Activated CD8-positive, alpha-beta memory T cell treated with anti-CD3 and anti-CD28 coated beads, Interleukin-2, amount 50 U/mL, for 48 hours (primary cell): ENCODE measurements around the gene CTIF.

Experiments used
- DNase-seq: peaks from one replicate; pipeline ENCODE4 v3.0.0-alpha.2; 2020

The CTIF gene

DNA sequence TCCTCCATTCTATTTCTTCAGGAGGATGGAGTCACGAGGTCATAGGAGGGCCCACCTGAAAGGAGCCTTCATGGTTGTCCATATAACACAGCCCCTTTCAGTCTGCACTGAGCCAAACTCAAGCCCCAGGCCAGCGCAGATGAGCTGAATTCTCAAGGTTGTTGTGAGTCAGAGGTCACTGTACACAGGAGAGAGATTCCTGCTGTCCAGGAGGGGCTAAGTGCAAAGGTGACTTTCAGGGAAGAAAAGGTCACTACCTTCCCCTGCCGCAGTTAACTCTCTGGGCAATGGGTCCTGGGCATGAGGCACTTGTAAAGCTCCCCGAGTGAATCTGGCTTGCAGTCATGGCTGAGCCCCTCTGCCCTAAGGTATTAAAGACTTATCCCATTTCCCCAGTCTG lies 150.7 kb downstream of the CTIF start:
- no peak for DNase-seq

DNA sequence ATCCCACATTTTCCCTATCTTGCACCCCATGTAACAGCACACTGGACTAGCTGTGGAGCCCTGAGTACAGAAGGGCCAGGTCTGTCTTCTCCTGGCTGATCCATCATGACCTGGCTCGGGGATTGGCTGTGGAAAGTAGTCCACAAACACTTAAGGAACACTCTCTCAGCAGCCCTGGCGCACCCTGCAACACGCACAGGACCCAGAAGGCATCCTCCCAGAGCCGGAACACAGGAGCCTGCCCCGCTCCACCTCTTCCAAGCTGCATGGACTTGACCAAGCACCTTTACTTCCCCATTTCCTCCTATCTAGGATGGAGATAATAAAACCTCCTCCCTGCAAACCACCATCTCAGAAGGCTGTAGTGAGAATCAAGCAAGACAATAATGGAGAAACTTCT lies 151.7 kb downstream of the CTIF start:
- no peak for DNase-seq

DNA sequence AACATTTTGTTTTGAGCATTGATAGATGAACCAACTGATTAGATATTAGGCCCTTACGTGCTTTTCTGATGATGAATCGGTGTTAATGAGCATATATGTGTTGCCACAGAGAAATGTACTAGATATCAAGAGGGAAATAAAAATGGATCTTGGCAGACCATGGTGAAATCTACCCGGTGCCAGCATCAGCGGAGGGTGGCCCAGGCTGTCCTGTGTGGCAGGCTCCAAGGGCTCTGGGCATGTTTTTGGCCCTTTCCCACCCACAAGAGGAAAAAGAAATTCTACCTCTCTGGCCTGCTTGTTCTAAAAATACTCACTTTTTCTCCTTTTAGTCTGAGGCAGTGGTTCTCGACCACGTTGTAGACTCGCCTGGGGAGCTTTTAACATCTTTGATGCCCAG lies 154.2 kb downstream of the CTIF start:
- DNase-seq: no peak

DNA sequence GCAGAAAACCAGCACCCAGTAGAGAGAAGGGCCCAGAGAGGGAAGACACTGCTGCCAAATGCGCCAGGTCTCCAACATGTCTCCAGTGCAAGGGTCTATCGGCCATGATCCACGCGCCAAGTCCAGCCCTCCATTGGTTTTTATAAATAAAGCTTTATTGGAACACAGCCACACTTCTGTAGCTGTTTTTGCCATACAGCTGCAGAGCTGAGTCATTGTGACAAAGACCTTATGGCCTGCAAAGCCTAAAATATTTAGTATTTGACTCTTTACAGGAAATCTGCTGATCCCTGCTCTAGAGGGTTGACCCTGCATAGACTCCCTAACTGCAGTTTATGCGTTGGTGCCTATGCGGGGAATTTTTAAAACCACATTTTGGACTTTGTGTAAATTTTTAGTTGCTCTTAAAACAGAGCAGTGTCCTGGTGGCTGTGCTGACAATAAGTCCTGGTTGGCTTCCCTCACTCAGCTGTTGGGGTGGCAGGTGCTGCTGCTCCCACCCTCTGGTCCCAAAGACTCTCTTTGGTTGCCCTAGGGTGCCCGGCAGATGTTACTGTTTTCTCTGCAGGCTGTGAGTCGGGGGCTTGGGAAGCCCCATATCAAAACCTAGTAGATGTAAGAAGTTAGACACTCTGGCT lies 154.9 kb downstream of the CTIF start:
- no peak for DNase-seq

DNA sequence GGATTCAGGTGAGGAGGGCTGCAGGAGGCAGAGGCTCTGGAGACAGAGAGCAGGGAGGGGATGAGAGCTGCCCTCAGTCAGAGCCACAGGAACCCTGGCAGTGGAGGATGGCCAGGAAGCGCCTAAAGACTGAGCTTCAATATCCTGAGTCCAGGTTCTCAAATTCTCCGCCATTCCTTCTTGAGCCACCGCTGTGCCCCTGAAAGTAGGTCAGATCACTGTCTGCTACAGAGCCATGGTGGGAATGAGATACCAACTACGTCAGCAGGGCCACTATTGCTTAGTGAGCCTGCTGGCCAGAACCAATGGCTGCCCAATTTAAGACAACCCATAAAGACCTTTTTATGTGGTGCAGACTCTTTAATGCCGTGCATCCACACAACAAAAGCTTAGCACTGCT lies 155.5 kb downstream of the CTIF start:
- no peak for DNase-seq

DNA sequence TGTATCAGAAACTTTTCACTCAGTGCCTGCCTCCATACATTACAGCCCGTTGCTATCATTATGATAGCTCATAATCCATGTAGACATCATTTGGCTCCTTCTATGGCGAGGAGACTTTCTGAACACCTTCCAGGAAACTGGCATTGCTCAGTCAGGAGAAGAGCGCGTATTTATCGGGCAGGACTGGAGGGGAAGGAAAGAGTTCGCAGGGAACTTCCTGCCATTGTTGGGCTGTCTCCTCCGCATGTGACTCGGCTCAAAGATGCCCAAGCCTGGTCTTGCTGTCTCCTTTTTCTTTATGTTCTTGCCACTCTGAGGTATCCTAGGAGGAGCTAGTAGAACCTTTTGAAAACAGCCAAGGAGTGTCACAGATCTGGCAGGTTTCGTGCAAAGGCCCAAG lies 156.8 kb downstream of the CTIF start:
- DNase-seq: no peak

DNA sequence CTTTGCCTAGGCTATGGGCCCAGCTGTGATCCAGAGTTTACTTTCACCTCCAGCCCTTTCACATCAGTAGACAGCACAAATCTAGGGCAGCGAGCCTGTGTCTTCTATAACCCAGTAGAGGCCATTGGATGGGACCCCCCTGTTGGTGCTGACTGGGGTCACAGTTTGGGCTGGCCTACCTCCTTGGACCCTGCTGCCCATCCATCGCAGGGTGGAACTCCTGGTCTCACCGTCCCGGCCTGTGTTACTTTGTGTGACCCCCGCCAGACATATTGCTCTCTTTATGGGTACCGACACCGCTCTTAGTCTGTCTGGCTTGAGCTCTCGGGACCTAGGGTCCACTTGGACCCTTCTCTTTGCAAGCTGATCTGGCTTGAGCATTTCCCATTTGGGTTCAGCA lies 157.4 kb downstream of the CTIF start:
- DNase-seq: no peak

DNA sequence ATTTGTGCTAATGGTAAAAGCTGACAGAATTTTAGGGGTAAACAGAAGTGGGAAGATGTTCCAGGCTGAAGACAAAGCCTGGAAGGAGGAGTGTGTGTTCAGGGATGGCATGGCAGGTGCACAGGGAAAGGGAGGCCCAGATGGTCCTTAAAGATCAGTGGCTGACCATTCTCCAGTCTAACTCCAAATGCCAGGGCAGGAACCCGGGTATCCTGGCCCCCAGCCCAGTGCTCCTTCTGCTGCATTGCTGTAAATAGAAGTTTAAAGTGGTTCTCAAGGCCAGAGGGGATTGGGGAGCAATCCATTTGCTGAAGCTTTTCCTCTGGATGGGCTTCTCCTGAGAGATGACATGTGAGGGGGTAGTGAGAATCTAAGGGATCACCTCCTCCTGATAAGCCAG lies 158.6 kb downstream of the CTIF start:
- no peak for DNase-seq

DNA sequence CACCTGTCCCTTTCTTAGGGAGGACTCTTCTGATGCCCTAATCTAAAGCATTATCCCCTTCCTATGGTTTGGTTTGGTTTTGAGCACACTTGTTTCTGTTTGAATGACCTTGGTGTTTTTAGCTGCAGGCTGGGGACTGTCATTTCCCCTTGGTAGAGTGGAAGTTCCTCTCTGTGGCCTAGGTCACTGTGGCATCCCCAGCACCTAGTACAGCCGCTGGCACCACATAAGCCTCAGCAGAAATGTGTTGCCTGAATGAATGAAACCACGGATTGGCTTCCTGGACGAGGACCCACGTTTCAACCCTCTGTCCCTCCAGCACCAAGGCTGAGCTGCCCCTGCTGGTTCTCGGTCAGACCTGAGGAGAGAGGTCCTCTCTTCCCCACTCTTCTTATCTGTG lies 159.9 kb downstream of the CTIF start:
- DNase-seq: no peak

DNA sequence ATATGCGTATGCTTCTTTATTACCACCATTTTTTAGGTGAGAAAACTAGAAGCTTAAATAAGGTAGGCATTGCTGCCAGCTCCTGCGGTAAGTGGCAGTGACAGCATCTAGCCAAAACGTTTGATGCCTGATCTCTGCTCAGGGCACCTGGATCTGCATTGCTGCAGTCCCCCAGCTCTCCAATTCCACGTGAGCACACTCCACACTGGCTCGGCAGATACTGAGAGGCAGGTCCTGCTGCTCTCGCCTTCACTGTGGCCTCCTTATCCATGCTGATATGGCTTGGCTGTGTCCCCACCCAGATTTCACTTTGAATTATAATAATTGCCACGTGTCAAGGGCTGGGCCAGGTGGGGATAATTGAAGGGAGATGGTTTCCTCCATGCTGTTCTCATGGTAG lies 160.9 kb downstream of the CTIF start:
- DNase-seq: no peak

DNA sequence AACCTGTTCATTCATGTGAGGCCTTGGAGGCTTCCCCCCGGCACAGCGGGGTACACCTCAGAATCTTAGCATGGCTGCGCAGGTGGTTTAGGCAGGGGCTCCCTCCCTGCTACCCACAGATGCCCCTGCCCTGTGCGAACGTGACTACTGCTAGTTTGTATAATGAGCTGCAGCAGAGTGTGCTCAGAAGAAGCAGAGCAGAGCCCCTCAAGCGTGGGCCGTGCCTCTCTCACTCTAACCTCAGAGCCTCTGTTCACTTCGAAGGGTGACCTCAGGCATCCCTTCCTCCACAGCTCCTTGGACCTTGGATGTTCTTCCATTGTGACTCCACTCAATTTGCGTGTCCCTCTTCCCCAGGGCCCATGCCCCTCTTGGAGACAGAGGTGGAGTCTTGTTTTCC lies 161.6 kb downstream of the CTIF start:
- no peak for DNase-seq

DNA sequence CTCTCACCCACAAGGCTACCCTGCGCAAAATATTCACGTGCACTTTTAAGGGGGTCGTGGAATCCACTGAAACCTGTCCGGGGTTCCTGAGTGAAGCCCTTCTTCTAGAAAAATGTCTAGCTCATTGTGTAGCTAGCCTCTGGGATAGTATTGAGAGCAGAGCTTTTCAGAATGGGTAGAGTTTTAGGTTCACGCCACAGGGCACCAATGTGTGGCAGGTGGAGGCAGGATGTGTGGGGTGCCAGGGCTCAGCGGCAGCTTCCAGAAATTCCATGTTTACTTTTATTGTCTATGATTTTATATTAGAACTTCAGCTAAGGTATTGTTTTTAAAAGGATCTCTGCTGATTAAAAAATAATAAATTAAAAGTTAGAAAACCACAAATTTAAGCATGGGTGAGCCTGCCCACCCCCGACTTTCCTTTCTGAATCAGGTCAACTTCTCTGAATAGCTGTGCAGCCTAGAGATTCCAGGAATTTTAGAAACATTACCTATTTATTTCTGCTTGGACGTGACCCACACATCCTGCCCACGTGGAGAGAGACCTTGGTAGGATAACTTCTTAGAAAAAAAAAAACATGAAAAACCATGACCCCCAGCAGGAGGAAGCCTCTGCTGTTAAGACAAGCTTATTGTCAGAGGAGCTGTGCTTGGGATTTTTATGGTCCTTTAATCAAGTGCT lies 163.7 kb downstream of the CTIF start:
- no peak for DNase-seq

DNA sequence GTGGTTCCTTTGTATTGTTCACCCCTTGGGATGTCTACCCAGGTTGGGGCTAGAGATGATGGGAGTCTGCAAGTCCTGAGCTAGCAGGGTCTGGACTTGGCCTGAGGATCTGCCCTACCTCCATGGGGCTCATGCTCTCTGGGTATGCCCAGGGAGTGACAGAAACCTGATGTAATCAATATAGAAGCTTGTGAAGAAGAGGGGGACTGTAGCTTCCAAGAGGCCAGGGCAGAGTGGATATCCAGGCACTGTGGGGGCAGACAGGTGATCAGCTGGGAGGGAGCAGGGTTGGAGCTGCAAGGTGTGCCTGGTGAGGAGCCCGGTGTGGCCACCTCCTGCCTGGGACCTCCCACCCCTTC lies 164.2 kb downstream of the CTIF start:
- no peak for DNase-seq

DNA sequence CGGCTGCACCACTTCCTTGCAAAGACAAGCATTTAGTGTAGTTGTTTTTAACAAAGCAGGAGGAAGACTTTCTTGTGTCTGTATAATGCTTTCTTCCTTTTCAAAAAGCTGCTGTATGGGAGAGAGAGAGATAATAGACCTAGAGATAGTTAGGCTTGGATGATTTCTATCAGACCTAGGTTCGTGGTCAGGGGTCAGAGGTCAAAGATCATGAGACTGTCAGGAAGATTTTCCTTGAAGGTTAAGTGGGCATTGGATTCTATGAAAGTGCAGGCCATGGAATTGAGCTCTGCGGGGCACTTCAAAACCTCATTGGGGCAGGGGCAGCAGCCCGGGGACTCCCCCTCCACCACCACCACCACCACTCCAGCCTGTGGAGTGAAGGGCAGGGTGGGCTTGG lies 164.6 kb downstream of the CTIF start:
- no peak for DNase-seq

DNA sequence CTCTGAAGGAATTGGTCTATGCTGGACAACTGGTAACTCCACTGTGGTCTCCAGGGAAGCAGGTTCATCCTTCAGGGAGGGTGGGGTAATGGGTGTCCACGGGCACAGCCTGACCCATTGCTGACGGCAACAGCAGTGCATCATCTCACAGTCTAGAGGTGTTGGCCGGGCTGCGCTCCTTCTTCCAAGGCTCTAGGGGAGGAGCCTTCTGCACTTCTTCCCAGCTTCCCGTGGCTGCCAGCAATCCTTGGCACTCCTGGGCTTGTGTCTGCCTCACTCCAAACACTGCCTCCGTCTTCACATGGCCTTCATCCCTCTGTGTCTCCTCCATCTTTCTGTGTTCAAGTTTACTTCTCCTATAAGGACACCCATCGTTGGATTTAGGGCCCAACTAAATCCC lies 166.2 kb downstream of the CTIF start:
- no peak for DNase-seq

DNA sequence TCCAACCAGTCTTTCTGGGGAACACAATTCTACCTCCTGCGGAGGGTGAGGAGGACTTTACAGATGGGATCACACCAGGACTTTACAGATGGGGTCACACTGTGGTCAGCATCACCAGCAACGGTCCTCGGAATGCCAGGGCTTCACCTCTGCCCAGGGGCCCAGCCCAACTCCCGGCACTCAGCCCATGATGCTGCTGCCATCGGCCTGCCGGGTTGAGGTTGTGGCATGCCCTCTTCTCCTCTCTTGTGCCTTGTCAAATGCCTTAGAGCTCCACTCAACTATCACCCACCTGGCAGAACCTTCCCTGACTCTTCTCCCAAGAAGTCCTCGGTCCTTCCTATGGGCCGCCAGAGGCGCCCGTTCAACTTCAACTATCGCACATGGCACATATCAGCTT lies 166.7 kb downstream of the CTIF start:
- no peak for DNase-seq

DNA sequence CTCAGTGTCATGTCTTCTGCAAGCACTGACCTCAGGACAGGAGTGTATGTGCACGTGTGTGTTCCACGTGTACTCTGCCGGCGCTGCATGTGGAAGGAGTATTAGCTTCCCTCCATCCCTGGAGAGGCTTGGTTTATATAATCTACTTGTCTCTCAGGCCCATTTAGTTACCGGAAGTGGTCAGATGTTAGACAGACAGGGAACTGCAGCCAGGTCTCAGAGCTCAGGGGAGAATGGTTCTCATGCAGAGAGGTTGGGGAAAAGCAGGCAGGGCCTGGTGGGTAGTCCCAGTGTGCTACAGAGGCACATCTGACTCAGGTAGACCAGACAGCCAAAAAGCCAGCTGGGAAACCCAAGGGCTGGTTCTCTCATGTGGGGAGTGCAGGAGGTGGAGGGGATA lies 167.9 kb downstream of the CTIF start:
- DNase-seq: no peak

DNA sequence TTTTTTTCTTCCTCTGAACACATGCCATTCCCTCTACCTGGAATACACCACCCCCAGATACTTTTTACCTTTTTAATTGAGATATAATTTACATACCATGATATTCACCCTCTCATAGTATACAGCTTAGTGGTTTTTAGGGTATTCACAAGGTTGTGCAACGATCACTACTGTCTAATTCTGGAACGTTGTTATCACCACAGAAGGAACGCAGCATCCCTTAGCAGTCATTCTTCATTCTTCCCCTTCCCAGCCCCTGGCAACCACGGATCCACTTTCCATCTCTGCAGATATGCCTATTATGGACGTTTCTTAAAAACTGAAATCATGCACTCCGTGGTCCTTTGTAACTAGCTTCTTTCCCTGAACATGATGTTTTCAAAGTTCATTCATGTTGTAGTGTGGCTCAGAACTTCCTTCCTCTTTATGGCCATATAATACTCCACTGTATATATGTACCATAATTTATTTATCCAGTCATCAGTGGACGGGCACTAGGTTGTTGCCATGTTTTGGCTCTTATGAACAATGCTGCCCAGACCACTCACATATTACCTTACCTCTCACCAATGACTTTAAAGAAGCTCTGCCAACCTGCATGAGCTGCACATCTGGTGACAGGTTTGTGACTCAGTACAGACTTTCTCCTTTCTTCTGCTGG lies 168.9 kb downstream of the CTIF start:
- DNase-seq: no peak

DNA sequence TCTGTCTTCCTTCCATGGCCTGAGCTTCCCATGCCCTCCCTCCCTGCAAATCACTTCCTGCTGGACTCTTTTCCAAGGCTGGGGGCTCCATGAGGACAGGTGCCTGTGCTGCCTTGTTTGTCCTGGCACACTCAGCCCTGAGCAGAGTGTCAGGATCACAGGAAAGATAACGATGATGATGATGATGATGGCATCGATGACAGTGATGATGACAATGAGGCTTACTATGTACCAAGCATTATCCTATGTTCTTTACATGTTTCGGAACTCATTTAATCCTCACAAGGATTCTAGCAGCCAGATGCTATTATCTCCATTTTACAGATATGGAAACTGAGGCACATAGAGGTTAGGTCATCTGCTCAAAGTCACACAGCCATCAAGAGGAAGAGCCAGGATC lies 170.0 kb downstream of the CTIF start:
- no peak for DNase-seq

DNA sequence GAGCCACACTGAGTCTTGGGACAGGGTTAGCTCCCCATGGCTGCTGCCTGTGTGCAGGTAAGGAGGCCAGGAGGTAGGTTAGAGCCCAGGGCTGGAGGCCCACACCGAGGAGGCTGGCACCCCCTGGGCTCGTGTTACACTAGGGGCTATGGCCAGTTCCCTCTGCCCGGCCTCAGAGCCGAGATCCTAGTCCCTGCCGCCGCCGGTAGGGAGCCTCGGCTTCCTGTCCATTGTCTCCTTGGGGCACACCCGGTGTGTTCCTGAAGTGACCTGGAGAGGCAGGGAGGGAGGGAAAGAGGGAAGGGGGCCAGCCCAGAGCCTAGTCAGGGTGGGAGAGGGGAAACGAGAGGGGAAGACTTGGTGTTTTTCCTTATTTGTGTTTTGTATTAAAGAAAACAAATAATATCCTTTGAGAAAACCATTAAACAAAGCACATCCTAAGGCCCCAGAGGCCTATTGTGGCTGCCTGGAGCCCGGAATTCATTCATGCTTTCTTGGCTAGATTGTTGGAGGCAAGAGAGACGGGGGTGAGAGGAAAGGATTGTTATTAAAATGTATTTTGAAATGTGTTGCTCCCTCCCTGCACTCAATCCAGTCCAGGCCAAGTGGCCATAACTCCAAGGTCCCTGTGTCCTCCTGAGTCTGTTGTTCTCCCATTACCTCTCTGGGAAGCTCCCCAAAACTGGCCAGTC lies 170.7 kb downstream of the CTIF start:
- no peak for DNase-seq

DNA sequence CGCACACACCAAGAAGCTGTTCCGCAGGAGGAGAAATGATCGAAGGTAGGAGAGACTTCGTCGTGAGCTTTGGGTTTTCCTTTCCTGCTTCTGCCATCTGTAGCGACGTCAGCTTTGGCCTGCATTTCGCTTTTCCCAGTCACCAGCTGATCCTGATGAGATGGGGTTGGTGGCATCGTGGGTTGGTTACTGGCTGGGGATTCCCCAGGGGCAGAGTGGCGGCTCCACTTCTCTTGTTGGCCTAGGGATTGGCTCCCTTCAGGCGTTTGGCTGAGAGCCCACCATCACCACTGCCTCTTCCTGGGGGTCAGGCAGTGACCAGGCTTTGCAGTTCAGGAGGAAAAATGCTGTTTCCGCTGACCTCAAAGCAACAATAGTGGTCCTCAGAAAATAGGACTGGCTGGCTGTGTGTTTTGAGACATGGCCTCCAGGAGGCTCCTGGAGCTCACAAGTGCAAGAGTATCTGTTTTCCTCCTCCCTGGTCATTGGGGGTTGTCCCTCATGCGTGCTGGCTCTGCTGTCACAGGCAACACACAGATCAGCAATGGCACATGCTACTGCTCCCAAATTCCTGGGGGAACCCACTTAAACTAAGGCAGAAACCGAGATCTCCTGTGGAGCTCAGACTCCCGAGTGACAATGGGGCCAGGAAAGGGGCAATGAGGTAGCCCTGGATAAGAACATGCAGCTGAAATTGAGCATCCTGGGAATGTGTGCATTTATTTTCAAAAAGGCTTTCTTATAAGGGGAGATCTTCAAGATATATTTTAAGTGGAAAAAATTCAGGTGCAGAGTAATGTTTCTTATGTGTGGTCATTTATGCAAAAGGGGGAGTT lies 173.0 kb downstream of the CTIF start:
- no peak for DNase-seq

DNA sequence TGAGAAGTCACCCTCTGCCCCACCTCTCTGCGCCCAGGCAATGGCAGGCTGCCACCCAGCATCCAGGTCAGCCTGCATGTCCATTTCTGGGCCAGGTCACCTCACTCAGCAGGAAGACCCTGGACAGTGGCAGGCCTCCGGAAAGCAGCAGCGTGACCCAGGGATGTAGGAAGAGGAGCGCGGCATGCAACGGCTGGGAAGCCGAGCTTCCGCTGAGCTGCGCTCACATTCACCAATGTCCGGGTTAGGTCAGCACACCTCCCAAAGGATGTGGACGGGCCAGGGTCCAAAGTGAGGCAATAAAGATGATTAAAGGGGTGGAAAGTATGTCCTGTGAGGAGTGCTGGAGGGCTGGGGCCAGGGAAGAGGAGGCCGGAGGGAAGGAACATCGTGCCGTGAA lies 174.5 kb downstream of the CTIF start:
- DNase-seq: no peak

DNA sequence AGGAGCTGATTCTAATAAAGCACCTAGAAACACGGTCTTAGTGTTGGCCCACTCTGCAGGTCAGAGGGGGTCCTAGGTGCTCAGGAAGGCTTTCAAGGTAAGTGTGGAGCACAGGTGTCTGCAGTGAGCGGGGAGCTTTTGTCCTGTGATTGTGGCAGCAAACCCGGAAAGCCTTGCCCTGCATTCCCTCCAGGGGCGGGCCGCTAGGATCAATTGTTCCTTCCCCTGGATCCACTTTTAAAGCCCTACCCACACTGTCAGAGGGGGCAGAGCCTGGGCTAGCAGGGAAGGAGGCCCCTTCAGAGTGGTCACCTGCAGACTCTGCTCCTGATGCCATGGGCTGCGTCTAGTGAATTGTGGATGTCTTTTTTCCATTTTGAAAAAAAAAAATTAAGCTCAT lies 176.0 kb downstream of the CTIF start:
- DNase-seq: no peak
